Esophagus squamous epithelium (tissue), 4 donors: ENCODE data around the gene MYO3B.

Experiments used
- CTCF ChIP-seq, 6 experiments: fragments of 450-650 bp in 4 of 6; fragments of 200-600 bp in 2 of 6; sonication (generic) in 2 of 6; IDR thresholded peaks; one replicate each; pipeline ENCODE4 v1.5.1; 2016 to 2019; ENCODE audit warnings: antibody characterized with exemption in 6 of 6, mild to moderate bottlenecking in 4 of 6, moderate library complexity in 4 of 6
- POLR2A ChIP-seq, 4 donors: fragments of 450-650 bp; IDR thresholded peaks; one replicate each; pipeline ENCODE4 v1.6.1; 2017; ENCODE audit warnings: antibody characterized with exemption in 4 of 4, mild to moderate bottlenecking in 4 of 4, moderate library complexity in 3 of 4

GRCh38 chr2:170553748-170554147 lies 375.8 kb downstream of the MYO3B start:
- TF ChIP-seq POLR2A (IDR thresholded peaks at IDR 0.05) = no peak
- no peak for TF ChIP-seq CTCF (IDR thresholded peaks at IDR 0.05)
